HUES6 (cell line): ENCODE measurements around the gene GNG8.

Source experiments
- H3K27ac ChIP-seq: 2 replicates; pipeline ENCODE4 v1.7.0; 2013; ENCODE audit warnings: low read depth, mild to moderate bottlenecking, low read length, inconsistent platforms
- H3K27me3 ChIP-seq: 2 replicates; pipeline ENCODE4 v1.6.1; 2013; ENCODE audit warnings: low read length; ENCODE audit not compliant: control insufficient read depth, insufficient read depth
- H3K36me3 ChIP-seq: 2 replicates; pipeline ENCODE4 v1.6.1; 2013; ENCODE audit warnings: low read length; ENCODE audit not compliant: control insufficient read depth, insufficient read depth
- H3K4me1 ChIP-seq: 2 replicates; pipeline ENCODE4 v1.6.1; 2013; ENCODE audit warnings: low read length; ENCODE audit not compliant: control insufficient read depth, insufficient read depth
- H3K4me3 ChIP-seq: 2 replicates; pipeline ENCODE4 v1.5.1; 2013; ENCODE audit warnings: low read depth, low read length
- H3K9ac ChIP-seq: one replicate; pipeline ENCODE4 v1.6.1; 2013; ENCODE audit warnings: mild to moderate bottlenecking, low read length
- H3K9me3 ChIP-seq: 2 replicates; pipeline ENCODE4 v1.6.1; 2013; ENCODE audit warnings: low read depth, low read length; ENCODE audit not compliant: control insufficient read depth, insufficient read depth

Gene GNG8

DNA sequence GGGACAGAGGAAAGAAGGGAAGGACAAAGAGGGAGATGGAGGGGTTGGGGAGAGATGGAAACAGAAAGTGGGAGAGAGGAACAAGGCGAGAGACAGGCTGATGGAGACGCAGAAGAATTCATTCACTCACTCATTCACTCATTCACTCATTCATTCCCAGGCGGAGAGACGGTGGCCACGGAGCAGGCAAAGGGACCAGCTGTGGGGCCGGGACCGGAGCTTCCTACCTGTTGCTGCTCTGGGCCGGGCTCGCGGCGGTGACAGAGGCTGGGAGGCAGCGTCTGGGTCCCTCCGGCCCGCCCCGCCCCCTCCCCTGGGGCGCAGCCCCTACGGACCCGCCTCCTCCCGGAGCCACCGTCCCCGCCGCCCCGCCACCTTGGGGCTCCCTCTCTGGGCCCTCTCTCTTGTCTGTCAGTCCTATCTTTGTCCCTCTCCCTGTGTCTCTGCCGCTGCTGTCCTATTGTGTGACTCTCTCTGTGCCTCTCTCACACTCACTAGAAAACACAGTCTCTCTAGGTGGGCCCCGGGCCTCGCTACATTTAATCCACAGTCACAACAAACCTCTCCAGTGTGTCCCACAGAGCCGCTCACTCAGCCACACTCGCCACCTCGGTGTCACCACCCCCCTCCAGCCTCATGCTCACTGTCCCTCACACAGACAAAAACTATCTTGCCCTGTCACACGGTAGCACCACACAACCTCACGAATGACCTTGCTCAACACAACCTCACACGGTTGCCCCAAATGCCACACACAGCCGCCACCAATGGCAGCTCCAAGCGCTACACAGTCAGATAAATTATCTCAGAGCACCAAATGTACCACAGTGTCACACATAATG is at the start of gene GNG8:
Gene GNG8 (minus strand): TSS at position 283 of the 842 bp plus-strand sequence. CDS start 1,520 bp downstream, outside the sequence.
- Histone ChIP-seq H3K27me3 (peaks cover 78% of the 10 kb centered on the region), H3K36me3 (no peaks in the 10 kb centered on the region), H3K4me3 (peak within 1 kb of the TSS; percentile 69), H3K9me3 (no peaks in the 10 kb centered on the region), H3K4me1 (peaks cover 27% of the 10 kb centered on the region), H3K27ac (no peak within 1 kb of the TSS), H3K9ac (no peak within 1 kb of the TSS)

DNA sequence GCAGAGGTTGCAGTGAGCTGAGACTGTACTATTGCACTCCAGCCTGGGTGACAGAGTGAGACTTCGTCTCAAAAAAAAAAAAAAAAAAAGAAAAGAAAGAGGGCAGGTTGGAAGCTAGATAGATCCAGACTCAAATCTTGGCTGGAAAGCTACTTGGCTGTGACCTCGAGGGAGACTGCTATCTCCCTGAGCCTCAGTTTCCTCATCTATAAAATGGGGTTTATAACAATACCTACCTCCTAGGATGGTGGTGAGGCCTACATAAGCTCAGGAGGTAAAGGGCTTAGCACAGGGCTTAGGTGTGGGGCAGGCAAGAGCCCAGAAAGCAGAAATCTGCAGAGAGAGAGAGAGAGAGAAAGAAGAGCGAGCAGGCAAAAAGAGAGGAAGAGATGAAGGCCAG is 49.2 kb upstream of the GNG8 start:
- H3K4me3 ChIP-seq, result no peak overlapping the region
- H3K27ac ChIP-seq, result no peak overlapping the region
- no peak overlapping the region for H3K9ac ChIP-seq
- no peaks in the 10 kb centered on the region for H3K27me3 ChIP-seq
- no peaks in the 10 kb centered on the region for H3K9me3 ChIP-seq
- no peaks in the 10 kb centered on the region for H3K4me1 ChIP-seq
- H3K36me3 ChIP-seq, result peaks cover 73% of the 10 kb centered on the region

DNA sequence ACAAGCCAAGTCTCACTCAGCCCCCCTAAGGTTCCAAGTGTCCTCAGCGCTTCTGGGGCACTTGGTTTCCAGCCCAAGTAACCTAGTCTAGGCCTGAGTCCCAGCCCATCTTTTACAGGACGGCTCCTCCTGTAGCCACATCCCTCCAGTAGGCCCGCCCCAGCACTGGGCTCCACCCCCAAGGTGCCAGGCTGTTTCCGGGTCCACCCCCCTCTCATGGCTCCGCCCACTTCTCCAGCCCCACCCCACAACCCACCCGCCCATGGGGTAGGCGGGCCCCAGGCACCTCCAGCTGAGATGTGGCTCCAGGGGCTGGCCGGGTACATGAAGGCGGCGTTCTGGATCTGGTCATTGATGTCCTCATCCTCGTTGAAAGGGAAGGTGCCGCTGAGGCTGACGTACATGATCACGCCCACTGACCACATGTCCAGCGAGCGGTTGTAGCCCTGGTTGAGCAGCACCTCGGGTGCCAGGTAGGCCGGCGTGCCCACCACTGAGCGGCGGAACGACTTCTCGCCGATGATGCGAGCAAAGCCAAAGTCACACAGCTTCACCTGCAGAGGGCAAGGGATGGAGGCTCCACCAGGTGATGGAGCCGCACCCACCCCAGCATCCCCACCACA is 42.2 kb upstream of the GNG8 start:
- Histone ChIP-seq H3K9me3 (no peaks in the 10 kb centered on the region), H3K36me3 (peaks cover 69% of the 10 kb centered on the region), H3K4me3 (no peak overlapping the region), H3K9ac (no peak overlapping the region), H3K27me3 (no peaks in the 10 kb centered on the region), H3K27ac (no peak overlapping the region), H3K4me1 (peaks cover 7% of the 10 kb centered on the region)

DNA sequence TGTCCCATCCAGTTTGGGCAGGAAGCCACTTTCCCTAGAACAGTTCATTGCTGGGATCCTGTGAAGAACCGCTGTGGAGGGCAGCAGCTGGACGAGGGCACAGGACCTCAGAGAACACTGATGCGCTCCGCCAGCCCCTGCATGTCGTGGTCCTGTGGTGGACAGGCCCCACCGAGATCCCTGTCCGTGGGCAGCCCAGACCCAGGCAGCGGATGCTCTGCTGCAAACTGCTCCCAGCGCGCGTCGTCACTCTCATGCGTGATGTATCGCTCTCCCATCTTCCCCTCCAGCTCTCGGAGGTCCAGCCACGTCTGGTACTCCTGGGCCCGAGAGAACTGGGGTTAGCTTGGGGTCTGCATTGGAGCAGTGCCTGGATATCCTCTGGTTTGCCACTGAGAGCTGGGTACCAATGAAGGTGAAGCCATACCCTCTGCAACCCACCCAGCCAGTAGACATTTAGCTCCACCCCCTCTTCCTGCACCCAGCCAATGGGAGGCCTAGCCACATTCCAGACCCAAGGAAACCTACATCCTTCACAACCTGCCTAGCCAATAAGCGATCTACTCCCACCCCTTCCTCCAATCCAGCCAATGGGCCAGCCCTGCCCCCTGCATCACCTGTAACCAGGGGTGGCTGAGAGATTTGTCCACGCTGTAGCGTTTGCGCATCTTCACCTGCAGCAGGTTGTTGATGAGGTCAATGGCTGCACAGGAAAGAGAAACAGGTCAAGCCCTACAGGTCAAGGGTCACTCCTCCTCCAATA is 38.6 kb upstream of the GNG8 start:
- no peaks in the 10 kb centered on the region for H3K9me3 ChIP-seq
- no peaks in the 10 kb centered on the region for H3K27me3 ChIP-seq
- no peak overlapping the region for H3K4me3 ChIP-seq
- H3K27ac ChIP-seq, result no peak overlapping the region
- peaks cover 51% of the 10 kb centered on the region for H3K36me3 ChIP-seq
- peaks cover 7% of the 10 kb centered on the region for H3K4me1 ChIP-seq
- H3K9ac ChIP-seq, result no peak overlapping the region

DNA sequence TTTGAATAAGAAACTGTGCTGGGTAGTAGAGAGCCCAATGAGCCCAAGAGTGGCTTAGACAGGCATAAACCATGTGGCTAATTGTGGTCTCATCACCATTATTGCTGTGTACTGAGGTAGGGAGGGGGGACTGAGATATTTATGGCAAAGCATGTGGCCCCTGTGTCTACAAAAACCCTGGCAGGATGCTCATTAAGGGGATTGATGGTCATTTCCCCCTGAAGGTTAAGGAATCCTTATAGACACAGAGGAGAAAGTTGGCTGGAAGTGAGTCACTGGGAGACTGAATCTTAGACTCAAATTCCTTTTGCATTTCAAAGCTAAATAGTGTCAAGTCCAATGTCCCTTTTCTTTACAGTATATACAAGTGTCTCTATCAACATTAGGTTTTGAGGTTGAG is 34.8 kb upstream of the GNG8 start:
- Histone ChIP-seq H3K9ac (no peak overlapping the region), H3K4me1 (no peaks in the 10 kb centered on the region), H3K27ac (no peak overlapping the region), H3K4me3 (no peak overlapping the region), H3K27me3 (no peaks in the 10 kb centered on the region), H3K9me3 (no peaks in the 10 kb centered on the region), H3K36me3 (peaks cover 23% of the 10 kb centered on the region)

DNA sequence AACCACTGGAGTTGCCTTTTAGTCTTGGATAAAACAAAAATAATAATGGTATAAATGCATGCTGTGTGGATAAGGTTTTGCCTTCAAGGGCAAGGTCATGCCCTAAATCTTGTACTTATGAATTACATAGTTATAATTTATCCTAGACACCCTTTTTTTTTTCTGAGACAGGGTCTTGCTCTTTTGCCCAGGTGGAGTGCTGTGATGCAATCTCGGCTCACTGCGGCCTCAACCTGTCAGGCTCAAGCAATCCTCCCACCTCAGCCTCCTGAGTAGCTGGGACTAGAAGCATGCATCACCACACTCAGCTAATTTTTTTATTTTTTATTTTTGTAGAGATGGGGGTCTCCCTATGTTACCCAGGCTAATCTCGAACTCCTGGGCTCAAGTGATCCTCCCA is 32.7 kb upstream of the GNG8 start:
- Histone ChIP-seq H3K27ac (no peak overlapping the region), H3K4me3 (no peak overlapping the region), H3K27me3 (no peaks in the 10 kb centered on the region), H3K9me3 (no peaks in the 10 kb centered on the region), H3K36me3 (peaks cover 8% of the 10 kb centered on the region), H3K9ac (no peak overlapping the region), H3K4me1 (no peaks in the 10 kb centered on the region)

DNA sequence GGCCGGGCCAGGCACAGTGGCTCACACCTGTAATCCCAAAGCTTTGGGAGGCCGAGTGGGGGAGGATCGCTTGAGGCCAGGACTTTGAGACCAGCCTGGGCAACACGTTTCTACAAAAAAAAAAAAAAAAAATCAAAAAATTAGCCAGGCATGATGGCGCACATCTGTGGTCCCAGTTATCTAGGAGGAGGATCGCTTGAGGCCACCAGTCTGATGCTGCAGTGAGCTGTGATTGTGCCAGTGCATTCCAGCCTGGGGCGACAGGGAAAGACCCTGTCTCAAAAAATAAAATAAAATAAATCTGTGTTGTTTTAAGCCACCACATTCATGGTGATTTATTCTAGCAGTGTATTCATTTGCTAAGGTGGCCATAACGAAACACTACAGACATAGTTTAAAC is 29.1 kb upstream of the GNG8 start:
- H3K4me3 ChIP-seq, result no peak overlapping the region
- no peaks in the 10 kb centered on the region for H3K36me3 ChIP-seq
- no peak overlapping the region for H3K9ac ChIP-seq
- peaks cover 5% of the 10 kb centered on the region; the same call in 1 of the 2 replicates for H3K4me1 ChIP-seq
- H3K27me3 ChIP-seq, result peaks cover 4% of the 10 kb centered on the region; the same call in 1 of the 2 replicates
- no peaks in the 10 kb centered on the region for H3K9me3 ChIP-seq
- H3K27ac ChIP-seq, result no peak overlapping the region

DNA sequence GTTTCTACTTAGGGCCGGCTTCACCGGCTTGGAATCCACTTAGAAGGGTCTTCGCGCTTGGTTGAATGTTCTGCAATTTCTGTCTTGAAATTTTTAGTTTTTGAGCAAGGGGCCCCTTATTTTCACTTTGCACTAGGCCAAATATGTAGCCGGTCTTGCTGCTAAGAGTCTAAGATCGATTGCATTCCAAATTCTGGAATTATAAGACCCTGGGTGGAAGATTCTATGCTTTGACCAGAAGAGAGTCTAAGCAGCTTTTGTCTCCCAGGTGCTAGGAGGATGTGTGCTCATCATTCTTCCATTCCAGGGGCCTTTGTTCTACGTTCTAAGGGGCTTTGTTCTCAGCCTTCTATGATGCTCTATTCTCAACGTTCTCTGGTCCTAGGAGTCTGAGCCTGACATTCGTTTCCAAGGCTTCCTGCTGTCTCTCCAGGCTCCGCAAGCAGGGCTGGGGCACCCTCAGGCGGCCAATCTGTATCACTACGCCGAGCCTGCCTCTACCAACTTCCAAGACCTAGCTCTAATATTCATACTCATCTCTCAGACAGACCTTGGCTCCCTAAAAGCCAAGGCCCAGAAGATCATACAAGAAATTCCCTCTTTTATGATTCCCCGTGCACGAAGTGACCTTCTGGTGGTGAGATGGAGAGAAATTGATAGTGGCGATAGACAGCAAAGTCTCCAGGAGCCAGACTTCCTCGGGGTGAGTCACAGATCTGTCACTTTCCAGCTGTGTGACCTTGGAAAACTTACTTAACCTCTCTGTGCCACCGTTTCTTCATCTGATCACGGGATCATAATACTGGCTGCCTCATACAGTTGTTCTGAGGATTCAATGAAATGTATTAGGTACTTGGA is 26.0 kb upstream of the GNG8 start:
- no peak overlapping the region for H3K27ac ChIP-seq
- H3K9me3 ChIP-seq, result no peaks in the 10 kb centered on the region
- H3K36me3 ChIP-seq, result no peaks in the 10 kb centered on the region
- peak overlapping the region; percentile 48 for H3K4me3 ChIP-seq
- peaks cover 15% of the 10 kb centered on the region for H3K4me1 ChIP-seq
- peaks cover 22% of the 10 kb centered on the region; the same call in 1 of the 2 replicates for H3K27me3 ChIP-seq
- H3K9ac ChIP-seq, result no peak overlapping the region

DNA sequence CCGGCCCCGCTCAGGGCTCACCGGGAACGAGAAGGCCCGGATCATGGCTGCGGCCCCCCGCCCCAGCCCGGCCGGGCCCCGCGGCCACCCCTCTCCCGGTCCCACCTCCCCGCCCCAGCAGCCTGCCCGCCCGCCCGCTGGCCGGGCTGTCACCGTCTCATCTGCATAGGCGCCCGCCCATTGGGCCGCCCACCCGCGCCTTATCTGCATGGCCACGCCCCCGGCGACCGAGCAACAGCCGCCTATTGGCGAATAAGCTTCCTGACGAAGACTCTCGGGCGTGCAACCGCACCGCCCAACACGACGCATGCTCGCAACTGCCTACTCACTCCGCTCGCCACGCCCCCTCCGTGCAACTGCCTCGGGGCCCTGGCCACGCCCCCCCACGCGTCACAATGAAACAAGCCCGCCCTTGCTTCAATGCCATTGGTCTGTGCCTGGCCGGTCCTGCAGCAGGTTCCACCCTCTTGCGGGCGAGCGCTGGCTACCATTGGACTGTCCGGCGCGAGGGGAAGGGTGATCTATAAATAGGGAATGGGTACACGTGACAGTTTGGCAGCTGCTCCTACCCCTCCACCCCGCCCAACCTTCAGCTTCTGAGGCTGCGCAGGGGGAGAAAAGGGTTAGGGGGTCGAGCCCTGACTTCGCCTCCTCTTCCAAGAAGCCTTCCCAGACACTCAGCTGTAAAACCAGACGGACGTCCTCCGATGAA is 25.2 kb upstream of the GNG8 start, which contains the start of gene DACT3:
Gene DACT3 (minus strand): TSS at position 163 of the 712 bp plus-strand sequence. CDS start 118 bp downstream, at position 45.
- no peak within 1 kb of the TSS; the same call in 1 of the 2 replicates for H3K27ac ChIP-seq
- H3K27me3 ChIP-seq, result peaks cover 22% of the 10 kb centered on the region; the same call in 1 of the 2 replicates
- H3K36me3 ChIP-seq, result no peaks in the 10 kb centered on the region
- H3K4me3 ChIP-seq, result peak within 1 kb of the TSS; percentile 49
- no peaks in the 10 kb centered on the region for H3K9me3 ChIP-seq
- H3K9ac ChIP-seq, result peak within 1 kb of the TSS; percentile 61
- peaks cover 15% of the 10 kb centered on the region for H3K4me1 ChIP-seq
